GM12891 (cell line): ENCODE results near the gene SELP.

Source experiments
- POLR2A ChIP-seq: IDR thresholded peaks from 2 replicates; pipeline ENCODE4 v1.6.1; 2011; ENCODE audit warnings: low read depth, low read length, control low read depth
- POLR2AphosphoS5 ChIP-seq: IDR thresholded peaks from 2 replicates; pipeline ENCODE4 v1.6.1; 2011; ENCODE audit warnings: low read depth, low read length, control low read depth
- POU2F2 ChIP-seq: IDR thresholded peaks from 2 replicates; pipeline ENCODE4 v1.6.1; 2011; ENCODE audit warnings: low read depth, mild to moderate bottlenecking, control low read depth, low read length, moderate library complexity
- TAF1 ChIP-seq: IDR thresholded peaks from 2 replicates; pipeline ENCODE4 v1.6.1; 2011; ENCODE audit warnings: low read depth, low read length, control low read depth

- no peak for TF ChIP-seq POLR2A
- TF ChIP-seq TAF1, result no peak
- TF ChIP-seq POU2F2, result no peak
- TF ChIP-seq POLR2AphosphoS5, result no peak
Observed at GRCh38 chr1:169588112-169588511, 41.8 kb downstream of the SELP start.
